Activated CD8-positive, alpha-beta memory T cell treated with anti-CD3 and anti-CD28 coated beads, Interleukin-2, amount 50 U/mL, for 4 hours (primary cell): ENCODE results near the gene DCUN1D3.
"Not testable (repeated sequence)": the region's sequence is repeated elsewhere in the genome, so short reads cannot be mapped to it uniquely, and the experiment has no call there.

Source experiments
- DNase-seq: peaks from one replicate; pipeline ENCODE4 v3.0.0-alpha.2; 2020

Gene DCUN1D3

GRCh38 chr16:20900299-20901067 lies at the start of gene DCUN1D3, which contains the start of gene LYRM1:
Gene DCUN1D3, minus strand, starts transcription at chr16:20900358. Its CDS starts 37,820 bp downstream, at chr16:20862538.
Gene LYRM1, plus strand, starts transcription at chr16:20900771. Its CDS starts 14,785 bp downstream, at chr16:20915556.
- DNase-seq = peak; percentile 87

GRCh38 chr16:20949660-20950059 lies 49.5 kb upstream of the DCUN1D3 start:
- DNase-seq = no peak

GRCh38 chr16:20948444-20948843 lies 48.3 kb upstream of the DCUN1D3 start:
- no peak for DNase-seq

- DNase-seq = no peak
Observed at GRCh38 chr16:20946015-20946629, 46.0 kb upstream of the DCUN1D3 start.

- not testable (repeated sequence) for DNase-seq
Observed at GRCh38 chr16:20945575-20945875, 45.4 kb upstream of the DCUN1D3 start.

- DNase-seq = no peak
Observed at GRCh38 chr16:20944861-20945574, 44.9 kb upstream of the DCUN1D3 start.

- DNase-seq = no peak
Observed at GRCh38 chr16:20942256-20942655, 42.1 kb upstream of the DCUN1D3 start.

GRCh38 chr16:20941636-20941926 lies 41.4 kb upstream of the DCUN1D3 start:
- no peak for DNase-seq

- no peak for DNase-seq
Observed at GRCh38 chr16:20940871-20941635, 40.9 kb upstream of the DCUN1D3 start.

GRCh38 chr16:20939611-20940010 lies 39.5 kb upstream of the DCUN1D3 start:
- no peak for DNase-seq

GRCh38 chr16:20938426-20938825 lies 38.3 kb upstream of the DCUN1D3 start:
- no peak for DNase-seq

GRCh38 chr16:20937736-20938135 lies 37.6 kb upstream of the DCUN1D3 start:
- no peak for DNase-seq

- no peak for DNase-seq
Observed at GRCh38 chr16:20933589-20933988, 33.4 kb upstream of the DCUN1D3 start.

GRCh38 chr16:20931066-20931600 lies 31.0 kb upstream of the DCUN1D3 start:
- DNase-seq = no peak

- DNase-seq = no peak
Observed at GRCh38 chr16:20930365-20930690, 30.2 kb upstream of the DCUN1D3 start.

- DNase-seq = not testable (repeated sequence)
Observed at GRCh38 chr16:20929676-20930364, 29.7 kb upstream of the DCUN1D3 start.

GRCh38 chr16:20928774-20929411 lies 28.7 kb upstream of the DCUN1D3 start:
- no peak for DNase-seq

GRCh38 chr16:20925751-20926150 lies 25.6 kb upstream of the DCUN1D3 start:
- DNase-seq = no peak

GRCh38 chr16:20923876-20924275 lies 23.7 kb upstream of the DCUN1D3 start:
- DNase-seq = no peak

- no peak for DNase-seq
Observed at GRCh38 chr16:20920799-20921198, 20.6 kb upstream of the DCUN1D3 start.

- DNase-seq = no peak
Observed at GRCh38 chr16:20920091-20920490, 19.9 kb upstream of the DCUN1D3 start.
